ENCODE measurements around the gene SLC1A2. TPM values are rescaled to one million over a fixed set of nuclear protein-coding genes. Genes with fewer than 3 reads are reported as not detected.

Gene SLC1A2
- polyA plus RNA-seq, 1 donor = 0.43 TPM

- no peak for DNase-seq
Measured at GRCh38 chr11:35323076-35323868, 96.1 kb downstream of the SLC1A2 start.

GRCh38 chr11:35322318-35322979 is 96.9 kb downstream of the SLC1A2 start:
- no peak for DNase-seq

GRCh38 chr11:35321532-35322317 is 97.6 kb downstream of the SLC1A2 start:
- peak; percentile 61 for DNase-seq

- no peak for DNase-seq
Measured at GRCh38 chr11:35321111-35321510, 98.2 kb downstream of the SLC1A2 start.

DNA sequence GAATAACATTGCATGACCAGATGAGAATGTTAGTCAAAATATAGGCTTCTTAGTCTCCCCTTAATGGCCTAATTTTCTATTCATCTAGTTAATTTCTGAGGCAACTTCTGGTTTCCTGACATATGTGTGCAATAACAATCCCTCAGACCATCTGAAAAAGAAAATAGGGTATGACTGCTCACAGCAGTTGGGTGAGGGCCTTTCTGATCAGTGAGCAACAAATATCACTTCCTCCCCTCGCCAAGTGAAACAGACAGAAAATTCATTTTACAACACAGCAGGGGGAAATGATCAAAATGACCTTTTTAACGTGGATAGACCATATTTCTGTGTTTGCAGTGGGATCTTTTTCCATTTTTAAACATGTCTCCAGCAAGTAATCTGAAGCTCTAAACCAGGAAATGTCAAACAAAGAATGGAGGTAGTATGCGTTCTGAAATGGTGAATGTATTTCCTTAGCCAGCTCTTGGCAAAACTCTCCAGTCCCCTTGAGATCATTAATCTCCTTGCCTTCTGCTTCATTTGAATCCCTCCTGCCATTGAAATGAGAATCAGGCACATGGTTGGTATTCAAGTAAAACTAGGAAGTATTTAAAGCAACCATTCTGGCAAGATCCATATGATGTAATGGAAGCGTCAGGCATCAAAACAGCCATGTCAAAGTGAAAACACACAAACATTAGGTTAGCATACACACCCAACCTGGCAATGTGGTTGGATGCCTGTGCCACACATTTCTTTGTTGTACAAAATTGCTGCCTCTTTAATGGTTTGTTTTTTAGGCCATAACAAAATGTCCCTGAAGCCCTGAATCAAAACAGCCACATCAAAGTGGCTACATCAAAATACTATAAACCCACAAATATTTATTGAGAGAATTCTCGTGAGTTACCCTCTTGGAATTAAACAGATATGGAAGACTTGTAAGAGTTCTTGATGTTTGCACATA is 100.1 kb downstream of the SLC1A2 start:
- DNase-seq = no peak

DNA sequence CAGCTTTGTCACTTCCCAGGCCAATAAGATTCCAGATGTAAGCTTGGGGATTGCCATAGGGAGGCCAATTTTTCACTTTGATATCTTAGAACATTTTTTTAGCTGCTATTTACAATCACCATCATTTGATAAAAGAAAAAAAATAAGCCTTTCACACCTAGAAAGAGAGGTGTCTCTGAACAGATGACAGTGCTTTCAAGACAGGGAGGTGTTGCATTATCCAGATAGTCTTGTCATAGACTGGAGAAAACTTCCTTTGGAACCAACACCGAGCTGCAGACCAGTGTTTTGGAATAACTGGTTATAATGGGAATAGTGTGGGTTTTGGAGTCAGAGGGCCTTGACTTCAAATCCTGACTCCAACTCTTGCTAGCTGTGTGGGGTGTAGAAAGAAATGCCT is 101.0 kb downstream of the SLC1A2 start:
- no peak for DNase-seq

- DNase-seq = no peak
Measured at GRCh38 chr11:35317253-35317652, 102.1 kb downstream of the SLC1A2 start.

- no peak for DNase-seq
Measured at GRCh38 chr11:35316161-35316560, 103.2 kb downstream of the SLC1A2 start.

GRCh38 chr11:35313760-35314153 is 105.6 kb downstream of the SLC1A2 start:
- DNase-seq = no peak

GRCh38 chr11:35313066-35313759 is 106.1 kb downstream of the SLC1A2 start:
- DNase-seq = no peak

DNA sequence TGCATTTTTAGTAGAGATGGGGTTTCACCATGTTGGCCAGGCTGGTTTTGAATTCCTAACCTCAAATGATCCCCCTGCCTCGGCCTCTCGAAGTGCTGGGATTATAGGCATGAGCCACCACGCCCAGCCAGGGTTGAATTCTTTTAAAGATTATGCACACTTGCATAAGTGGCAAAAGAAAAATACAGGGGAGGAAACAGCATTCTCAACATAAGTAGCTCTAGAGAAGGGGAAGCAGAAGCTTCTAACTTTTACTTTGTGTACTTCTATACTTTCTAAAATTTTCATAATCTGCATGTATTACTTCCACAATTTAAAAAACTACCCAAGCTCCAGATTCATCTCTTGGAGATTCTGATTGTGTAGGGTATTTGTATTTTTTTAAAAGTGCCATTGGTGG is 108.0 kb downstream of the SLC1A2 start:
- no peak for DNase-seq

- no peak for DNase-seq
Measured at GRCh38 chr11:35308157-35308556, 111.2 kb downstream of the SLC1A2 start.

DNA sequence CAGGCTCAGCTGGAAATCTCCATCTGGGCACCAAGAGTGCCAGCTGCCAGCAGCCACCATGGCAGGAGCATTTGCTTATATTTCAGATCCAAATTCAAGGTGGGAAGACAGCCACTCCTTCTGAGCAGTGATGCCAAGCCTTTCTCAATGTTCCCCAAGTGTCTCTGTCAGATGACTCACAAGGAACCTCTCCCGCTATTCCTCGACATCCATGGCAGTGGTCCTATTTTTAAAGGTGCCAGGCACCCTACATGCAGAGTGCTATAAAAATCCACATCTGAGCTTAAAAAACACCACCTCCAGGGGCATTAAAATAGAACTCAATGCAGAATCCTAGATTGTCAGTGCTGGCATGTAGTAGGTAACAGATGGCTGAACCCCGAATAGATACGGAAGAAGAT is 112.1 kb downstream of the SLC1A2 start:
- no peak for DNase-seq

DNA sequence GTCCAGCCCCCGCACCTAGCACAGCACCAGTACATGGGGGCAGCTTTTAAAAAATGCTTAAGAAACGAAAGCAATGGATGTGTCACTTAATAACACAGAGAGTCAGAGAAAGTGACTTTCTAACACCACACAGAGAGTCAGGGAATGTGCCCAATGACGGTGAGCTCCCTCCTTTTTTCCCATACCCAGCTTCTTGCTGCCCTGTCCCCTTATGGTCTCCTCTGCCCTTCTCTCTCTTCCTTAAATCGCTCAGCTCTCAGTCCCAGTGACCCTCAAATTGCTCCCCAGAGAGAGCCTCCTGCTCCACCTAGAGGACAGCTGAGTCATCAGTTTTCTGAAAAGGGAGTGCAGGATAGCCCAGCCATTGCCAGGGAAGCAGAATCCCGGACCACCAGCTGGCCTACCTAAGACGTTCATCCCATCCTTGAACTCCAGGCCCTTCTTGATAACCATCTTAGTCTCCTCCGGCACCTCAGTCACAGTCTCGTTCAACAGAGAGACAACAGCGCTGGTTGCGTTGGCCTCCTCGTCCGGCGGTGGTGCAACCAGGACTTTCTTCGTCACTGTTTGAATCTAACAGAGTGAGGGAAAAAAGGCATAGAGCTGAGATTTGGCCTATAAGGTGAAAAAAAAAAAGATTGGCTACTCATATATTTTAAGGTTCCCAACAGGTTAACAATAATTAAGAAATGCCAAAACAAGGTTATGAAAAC is 113.5 kb downstream of the SLC1A2 start:
- no peak for DNase-seq

GRCh38 chr11:35304900-35305460 is 114.4 kb downstream of the SLC1A2 start:
- DNase-seq = no peak

- DNase-seq = no peak
Measured at GRCh38 chr11:35304386-35304775, 115.0 kb downstream of the SLC1A2 start.

- no peak for DNase-seq
Measured at GRCh38 chr11:35303596-35304385, 115.6 kb downstream of the SLC1A2 start.

DNA sequence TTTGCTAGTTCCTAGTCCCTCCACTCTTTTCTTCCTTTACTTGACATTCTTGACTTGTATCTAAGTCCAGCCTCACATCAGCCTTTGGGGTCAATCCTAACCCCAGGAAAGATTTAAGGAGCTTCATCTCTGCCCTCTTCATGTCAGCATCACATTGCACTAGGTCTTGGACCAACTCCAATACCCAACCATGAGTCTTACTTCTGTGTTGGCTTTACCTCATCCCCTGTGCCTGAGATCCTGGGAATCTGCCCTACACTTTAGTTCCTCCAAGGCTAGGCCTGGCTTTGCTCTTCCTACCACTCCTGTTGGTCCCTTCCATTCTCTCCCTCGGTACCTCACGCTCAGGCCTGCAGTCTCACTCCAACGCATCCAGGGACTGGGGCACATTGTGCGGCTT is 117.0 kb downstream of the SLC1A2 start:
- no peak for DNase-seq

- no peak for DNase-seq
Measured at GRCh38 chr11:35298369-35298768, 121.0 kb downstream of the SLC1A2 start.

GRCh38 chr11:35295751-35296150 is 123.6 kb downstream of the SLC1A2 start:
- DNase-seq = no peak
